Inflammatory macrophage (primary cell): Measurements from ENCODE around the gene RBCK1.

Source experiments
- DNase-seq, 2 donors: peaks; one replicate each; pipeline ENCODE4 v3.0.0-alpha.2; 2020 to 2022

RBCK1 gene

GRCh38 chr20:419556-420165 is 11.6 kb downstream of the RBCK1 start:
- no peak for DNase-seq

GRCh38 chr20:420166-420620 is 12.1 kb downstream of the RBCK1 start:
- no peak for DNase-seq

DNA sequence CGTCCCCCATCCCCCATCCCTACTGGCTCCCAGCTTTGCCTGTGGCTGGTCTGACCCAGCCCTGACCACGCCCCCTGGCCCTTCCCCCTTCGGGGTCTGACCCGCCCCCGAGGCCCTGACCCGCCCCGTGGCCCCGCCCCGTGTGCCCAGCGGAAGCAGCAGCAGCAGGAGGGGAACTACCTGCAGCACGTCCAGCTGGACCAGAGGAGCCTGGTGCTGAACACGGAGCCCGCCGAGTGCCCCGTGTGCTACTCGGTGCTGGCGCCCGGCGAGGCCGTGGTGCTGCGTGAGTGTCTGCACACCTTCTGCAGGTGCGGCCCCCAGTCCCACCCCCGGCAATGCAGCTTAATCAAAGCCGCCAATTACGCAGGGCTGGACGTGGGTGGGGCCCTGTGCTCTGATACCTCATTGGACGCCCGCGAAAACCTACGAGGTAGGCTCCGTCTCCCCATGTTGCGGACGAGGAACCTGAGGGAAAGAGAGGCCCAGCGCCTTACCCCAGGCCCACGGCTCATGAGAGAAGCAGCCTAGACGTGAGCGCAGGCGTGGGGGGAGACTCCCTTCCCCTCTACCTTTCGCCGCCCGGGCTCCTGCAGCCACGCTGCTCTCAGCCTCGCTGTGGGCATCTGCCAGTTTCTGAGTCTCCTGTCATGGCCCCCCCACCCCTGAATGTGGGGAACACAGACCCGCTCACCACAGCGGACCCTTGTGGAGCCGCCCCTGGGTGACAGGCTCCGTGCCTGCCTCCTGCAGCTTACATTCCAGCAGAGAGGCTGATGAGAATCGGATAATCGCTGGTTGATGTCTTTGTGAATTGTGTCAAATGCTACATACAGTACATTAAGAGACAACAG is 12.8 kb downstream of the RBCK1 start:
- peak; percentile 25 to 29 for DNase-seq

- no peak for DNase-seq
Observed at GRCh38 chr20:421685-422250, 13.7 kb downstream of the RBCK1 start.

GRCh38 chr20:426566-426965 is 18.5 kb downstream of the RBCK1 start:
- DNase-seq: no peak

GRCh38 chr20:427401-427800 is 19.3 kb downstream of the RBCK1 start:
- DNase-seq: no peak

DNA sequence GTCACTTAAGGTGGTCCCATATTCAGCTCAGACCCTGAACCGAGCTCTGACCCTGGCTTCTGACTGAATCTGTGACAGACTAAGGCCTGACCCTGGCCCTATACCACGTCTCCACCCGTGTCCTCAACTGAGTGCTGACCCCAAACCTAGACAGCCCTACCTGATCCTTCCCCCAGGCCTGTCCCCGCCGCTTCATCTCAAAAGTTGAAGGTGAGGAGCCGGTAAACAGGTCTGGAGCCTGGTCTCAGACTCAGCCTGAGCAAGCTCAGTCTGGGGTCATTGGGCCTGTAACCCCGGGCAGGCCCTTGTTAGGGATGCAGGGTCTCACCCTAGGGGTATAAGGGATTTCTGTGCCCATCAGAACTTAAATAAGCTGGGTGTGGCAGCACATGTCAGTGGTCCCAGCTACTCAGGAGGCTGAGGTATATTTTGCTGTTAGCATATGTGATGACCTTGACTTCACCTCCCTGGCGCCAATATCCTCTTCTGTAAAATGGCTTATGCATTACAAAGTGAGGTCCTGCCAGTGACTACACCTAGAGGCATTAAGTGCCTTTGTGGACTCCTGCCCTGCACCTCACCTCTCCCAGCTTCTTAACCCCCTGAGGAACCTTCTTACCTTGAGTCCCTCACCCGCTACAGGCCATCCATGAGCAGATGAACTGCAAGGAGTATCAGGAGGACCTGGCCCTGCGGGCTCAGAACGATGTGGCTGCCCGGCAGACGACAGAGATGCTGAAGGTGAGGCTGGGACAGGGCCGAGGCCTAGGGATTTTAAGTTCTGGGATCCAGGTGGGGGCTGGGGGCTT is 20.0 kb downstream of the RBCK1 start:
- DNase-seq: no peak

DNA sequence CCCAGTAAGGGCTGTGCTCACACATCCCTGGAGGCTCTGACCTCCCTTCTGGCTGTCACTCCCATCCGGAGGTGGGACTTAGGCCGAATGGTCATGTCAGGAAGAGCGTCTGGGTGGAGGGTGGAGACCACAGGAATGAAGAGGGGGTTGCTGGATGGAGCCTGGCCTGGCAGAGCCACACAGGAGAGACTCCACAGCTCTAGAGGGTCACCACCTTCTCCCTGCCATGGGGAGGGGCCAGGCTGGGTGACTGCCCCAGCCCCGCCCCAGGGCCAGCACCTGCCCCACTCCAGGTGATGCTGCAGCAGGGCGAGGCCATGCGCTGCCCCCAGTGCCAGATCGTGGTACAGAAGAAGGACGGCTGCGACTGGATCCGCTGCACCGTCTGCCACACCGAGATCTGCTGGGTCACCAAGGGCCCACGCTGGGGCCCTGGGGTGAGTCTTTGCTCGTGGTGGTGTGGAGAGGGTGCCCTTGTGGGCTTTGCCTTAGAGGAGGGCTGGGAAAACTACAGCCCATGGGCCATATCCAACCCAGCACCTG is 20.6 kb downstream of the RBCK1 start:
- no peak for DNase-seq

GRCh38 chr20:430091-430999 is 22.2 kb downstream of the RBCK1 start:
- DNase-seq: no peak

DNA sequence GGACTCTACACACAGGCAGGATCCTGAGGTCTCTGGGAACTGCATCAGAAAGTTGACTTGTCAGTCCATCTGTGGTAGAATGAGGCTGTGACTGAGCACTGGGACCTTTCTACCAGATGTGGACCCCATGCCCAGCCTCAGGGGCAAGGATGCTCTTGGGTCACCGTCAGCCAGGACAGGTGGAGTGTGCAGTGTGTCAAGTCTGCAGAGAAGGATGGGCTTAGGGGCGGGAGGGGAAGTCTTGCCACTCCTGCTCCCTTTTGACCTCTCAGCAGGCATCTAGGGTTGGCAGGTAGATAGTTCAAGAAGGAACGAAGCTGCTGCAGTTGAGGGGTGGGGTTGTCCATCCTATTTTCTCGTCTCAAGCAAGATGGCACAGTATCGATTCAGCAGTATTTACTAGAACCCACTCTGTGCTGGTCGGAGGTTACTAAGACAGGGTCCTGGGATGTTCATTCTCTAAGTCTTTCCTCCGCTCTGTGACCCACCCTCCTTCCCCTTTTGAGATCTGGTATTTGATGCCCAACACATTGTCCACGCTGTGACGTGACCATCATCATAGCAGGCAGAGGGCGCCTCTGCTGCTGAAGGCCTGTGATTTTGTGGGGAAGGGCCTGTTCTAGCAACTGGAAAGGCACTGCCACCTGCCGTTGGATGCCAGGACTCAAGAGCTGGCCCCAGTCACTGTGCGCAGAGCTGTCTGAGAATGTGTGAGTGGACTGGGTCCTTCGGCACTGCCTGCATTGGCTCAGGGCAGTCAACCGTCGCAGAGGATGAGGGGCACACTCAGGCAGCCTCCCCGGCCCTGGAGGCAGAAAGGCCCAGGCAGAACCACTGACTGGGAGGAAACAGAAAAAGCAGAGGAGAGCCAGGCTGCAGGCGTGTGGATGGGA is 23.2 kb downstream of the RBCK1 start:
- DNase-seq: peak; percentile 44 to 51

DNA sequence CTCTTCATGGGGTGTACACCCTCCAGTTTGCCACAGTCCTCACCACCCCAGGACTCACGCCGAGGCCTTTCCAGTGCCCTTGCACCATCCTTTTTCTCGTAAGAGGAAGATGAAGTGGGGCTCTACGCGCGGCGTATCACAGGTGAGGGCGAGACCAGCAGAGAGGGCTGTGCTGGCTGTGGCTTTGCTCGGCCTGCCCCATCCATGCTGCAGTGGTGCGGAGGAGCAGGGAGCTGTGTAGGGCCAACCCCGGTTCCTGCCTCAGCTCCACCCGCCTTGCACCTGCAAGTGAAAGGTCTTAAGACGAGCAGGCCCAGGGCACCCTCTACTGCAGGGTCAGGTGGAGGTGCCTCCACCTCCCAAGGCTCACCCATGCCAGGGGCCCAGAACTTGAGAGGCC is 24.1 kb downstream of the RBCK1 start:
- no peak for DNase-seq

DNA sequence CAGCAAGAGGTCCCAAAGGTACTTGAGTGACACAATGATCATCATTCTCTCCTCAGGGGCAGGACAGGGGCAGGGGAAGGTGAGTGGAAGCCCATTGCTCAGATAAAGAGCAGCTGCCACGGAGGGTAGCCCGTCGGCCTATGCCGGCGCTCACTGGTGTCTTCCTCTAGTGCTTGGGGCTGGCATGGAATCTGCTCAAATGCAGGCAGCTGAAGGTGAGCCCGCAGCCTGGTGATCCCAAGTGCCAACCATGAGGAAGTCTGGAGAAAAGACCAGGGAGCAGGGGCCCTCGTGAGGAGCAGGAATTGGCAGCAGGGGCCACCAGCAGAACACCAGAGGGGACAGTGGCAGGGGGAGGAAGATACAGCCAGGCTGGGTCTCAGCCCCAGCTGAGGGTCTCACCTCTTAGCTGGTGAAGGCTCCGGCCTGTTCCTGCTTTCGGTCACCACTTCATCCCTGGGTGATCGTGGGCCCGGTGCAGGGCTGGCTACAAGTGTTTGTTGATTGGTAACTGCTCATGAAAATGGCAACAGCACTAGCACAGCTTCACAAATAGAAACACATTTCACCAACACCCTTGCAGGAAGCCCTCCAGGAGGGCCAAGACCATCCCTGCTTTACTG is 24.7 kb downstream of the RBCK1 start:
- DNase-seq: no peak

GRCh38 chr20:433300-433975 is 25.3 kb downstream of the RBCK1 start:
- DNase-seq: peak in 1 of 2 donors; percentile 78

- no peak for DNase-seq
Observed at GRCh38 chr20:434221-434620, 26.1 kb downstream of the RBCK1 start.

- no peak for DNase-seq
Observed at GRCh38 chr20:434661-435419, 26.7 kb downstream of the RBCK1 start.

- no peak for DNase-seq
Observed at GRCh38 chr20:435558-435957, 27.5 kb downstream of the RBCK1 start.

GRCh38 chr20:436476-436875 is 28.4 kb downstream of the RBCK1 start:
- DNase-seq: no peak

- no peak for DNase-seq
Observed at GRCh38 chr20:437787-438486, 29.8 kb downstream of the RBCK1 start.
